HCT116 (cell line): ENCODE results near the gene HPCA. TPM values are rescaled to one million over a fixed set of nuclear protein-coding genes. Genes with fewer than 3 reads are reported as not detected.

ENCODE experiments used
- ATAC-seq: fragments of 200-7000 bp; cut with Tn5 transposase; 2 replicates; pipeline ENCODE4 v1.9.1; 2020; ENCODE audit warnings: mild to moderate bottlenecking, moderate library complexity
- BruUV-seq: library from RNA; stranded (reverse); fragments of 400-500 nt; replicated peaks from 2 replicates; lab custom pipeline; 2021; lab: Mats Ljungman, UMichigan
- CTCF ChIA-PET: fragments of 300-600 bp; sonication (Branson Sonifier 250); formaldehyde crosslinking; loops from one replicate; lab custom pipeline; 2021; ENCODE audit warnings: antibody characterized with exemption; lab: Charles Lee
- POLR2A ChIA-PET: fragments of 300-600, 350-600 bp; sonication (Branson Sonifier 250); formaldehyde crosslinking; loops from one replicate; lab custom pipeline; 2021; ENCODE audit warnings: antibody characterized with exemption; lab: Charles Lee
- RAD21 ChIA-PET, 2 experiments: fragments of 300-600 bp; sonication (Branson Sonifier 250); formaldehyde crosslinking; loops; one replicate each; lab custom pipeline; 2023; ENCODE audit warnings: low total read pairs in 2 of 2; ENCODE audit not compliant: uncharacterized antibody in 2 of 2, unreplicated experiment in 2 of 2, low non-redundant PET in 1 of 2; lab: Charles Lee
- DNase-seq: peaks from one replicate; pipeline ENCODE4 v3.0.0-alpha.2; 2010; ENCODE audit warnings: low read depth, low spot score
- H2AFZ ChIP-seq: fragments of 200-600 bp; shearing (Covaris generic), sonication (generic); 2 replicates; pipeline ENCODE4 v1.6.1; 2017; ENCODE audit warnings: low read depth, mixed run types, mixed read lengths, antibody characterized with exemption, low read length; ENCODE audit not compliant: poor library complexity, severe bottlenecking
- H3K27ac ChIP-seq: 2 replicates; pipeline ENCODE4 v1.5.1; 2012; ENCODE audit warnings: low read depth, low read length
- H3K27me3 ChIP-seq: fragments of 200-600 bp; sonication (generic); 2 replicates; pipeline ENCODE4 v1.6.1; 2016; ENCODE audit warnings: mixed run types, low read length, mixed read lengths; ENCODE audit not compliant: insufficient read depth
- H3K36me3 ChIP-seq, 2 experiments: fragments of 200-500 bp in 1 of 2; fragments of 200-600 bp in 1 of 2; sonication (Bioruptor generic) in 1 of 2; sonication (generic) in 1 of 2; 2 replicates each; pipeline versions ENCODE4 v1.5.1 to v1.6.1; 2014 to 2016; ENCODE audit warnings: low read length in 2 of 2, inconsistent platforms in 1 of 2, mixed read lengths in 1 of 2, mixed run types in 1 of 2; ENCODE audit not compliant: insufficient read depth in 2 of 2, control insufficient read depth in 1 of 2
- H3K4me1 ChIP-seq, 2 experiments: fragments of 200-600 bp in 1 of 2; sonication (generic) in 1 of 2; 2 replicates each; pipeline versions ENCODE4 v1.5.1 to v1.6.1; 2012 to 2017; ENCODE audit warnings: low read length in 2 of 2, inconsistent platforms in 1 of 2, mild to moderate bottlenecking in 1 of 2, mixed read lengths in 1 of 2, mixed run types in 1 of 2, moderate library complexity in 1 of 2; ENCODE audit not compliant: insufficient read depth in 2 of 2, control insufficient read depth in 1 of 2
- H3K4me2 ChIP-seq: fragments of 200-600 bp; sonication (generic); 2 replicates; pipeline ENCODE4 v1.6.1; 2017; ENCODE audit warnings: mixed run types, low read length, mixed read lengths
- H3K4me3 ChIP-seq, 2 experiments: fragments of 200-600 bp in 1 of 2; sonication (generic) in 1 of 2; replicated peaks in 1 of 2; 2 replicates each; pipeline ENCODE4 v1.5.1; 2011 to 2016; ENCODE audit warnings: low read length in 2 of 2, control low read depth in 1 of 2, low read depth in 1 of 2, mild to moderate bottlenecking in 1 of 2, mixed read lengths in 1 of 2, mixed run types in 1 of 2
- H3K79me2 ChIP-seq: fragments of 200-600 bp; sonication (generic); 2 replicates; pipeline ENCODE4 v1.6.1; 2017; ENCODE audit warnings: mild to moderate bottlenecking, mixed run types, low read length, moderate library complexity, mixed read lengths; ENCODE audit not compliant: insufficient read depth
- H3K9ac ChIP-seq: fragments of 200-600 bp; sonication (generic); 2 replicates; pipeline ENCODE4 v1.6.1; 2016; ENCODE audit warnings: low read length, mixed read lengths
- H3K9me2 ChIP-seq: fragments of 200-600 bp; sonication (generic), shearing (Covaris generic); 2 replicates; pipeline ENCODE4 v1.6.1; 2017; ENCODE audit warnings: mixed run types, mild to moderate bottlenecking, moderate library complexity; ENCODE audit not compliant: insufficient read depth
- H3K9me3 ChIP-seq, 2 experiments: fragments of 200-500 bp in 1 of 2; fragments of 200-600 bp in 1 of 2; sonication (Bioruptor generic) in 1 of 2; sonication (generic) in 1 of 2; 2 replicates each; pipeline ENCODE4 v1.6.1; 2014 to 2017; ENCODE audit warnings: low read length in 2 of 2, mixed read lengths in 2 of 2, inconsistent platforms in 1 of 2, low read depth in 1 of 2, mild to moderate bottlenecking in 1 of 2, mixed run types in 1 of 2, moderate library complexity in 1 of 2; ENCODE audit not compliant: control insufficient read depth in 1 of 2, insufficient read depth in 1 of 2
- H4K20me1 ChIP-seq: fragments of 200-600 bp; sonication (generic), shearing (Covaris generic); 2 replicates; pipeline ENCODE4 v1.6.1; 2017; ENCODE audit warnings: mixed run types, mild to moderate bottlenecking, moderate library complexity; ENCODE audit not compliant: insufficient read depth
- CEBPB ChIP-seq: IDR thresholded peaks from 2 replicates; pipeline ENCODE4 v1.6.1; 2012; ENCODE audit warnings: low read depth
- ELF1 ChIP-seq: IDR thresholded peaks from 2 replicates; pipeline ENCODE4 v1.6.1; 2012; ENCODE audit warnings: low read depth, borderline replicate concordance
- EZH2phosphoT487 ChIP-seq: fragments of 200-600 bp; IDR thresholded peaks from 2 replicates; pipeline ENCODE4 v1.6.1; 2018; ENCODE audit warnings: antibody characterized with exemption, borderline replicate concordance
- POLR2A ChIP-seq: IDR thresholded peaks from 2 replicates; pipeline ENCODE4 v1.7.0; 2011; ENCODE audit warnings: borderline replicate concordance; ENCODE audit not compliant: insufficient read depth, insufficient read length; ENCODE audit errors: extremely low read depth
- TCF7L2 ChIP-seq: IDR thresholded peaks from 2 replicates; pipeline ENCODE4 v1.7.0; 2011; ENCODE audit warnings: borderline replicate concordance, inconsistent platforms; ENCODE audit not compliant: insufficient read depth, insufficient read length; ENCODE audit errors: extremely low read depth
- ZNF274 ChIP-seq: fragments of 200-500 bp; sonication (Bioruptor generic); IDR thresholded peaks from 2 replicates; pipeline ENCODE4 v1.6.1; 2014; ENCODE audit warnings: mild to moderate bottlenecking, low read depth, low read length, inconsistent platforms
- intact Hi-C: fragments of 100-400 bp; cut with micrococcal nuclease; formaldehyde crosslinking; loops from 2 replicates; pipeline ENCODE4 v1.10.0; 2022
- total RNA-seq: library from RNA; stranded (reverse); gene quantifications from one replicate; pipeline ENCODE4 v1.2.1, GENCODE V29; 2021; ENCODE audit not compliant: unreplicated experiment
- TF ChIP-seq, protein P1 (sequence below), 3 experiments: fragments of 200-600 bp in 1 of 3; sonication (generic) in 1 of 3; IDR thresholded peaks in 2 of 3; conservative IDR thresholded peaks in 1 of 3; 2 replicates each; pipeline ENCODE4 v1.5.1; 2012 to 2017; ENCODE audit warnings: low read depth in 2 of 3, low read length in 2 of 3, antibody characterized with exemption in 1 of 3, borderline replicate concordance in 1 of 3, control low read depth in 1 of 3, mild to moderate bottlenecking in 1 of 3, mixed read lengths in 1 of 3, mixed run types in 1 of 3, moderate library complexity in 1 of 3; ENCODE audit not compliant: insufficient read depth in 1 of 3

HPCA gene
- total RNA-seq, 1 experiment from 2014 or later = 0.15 TPM

DNA sequence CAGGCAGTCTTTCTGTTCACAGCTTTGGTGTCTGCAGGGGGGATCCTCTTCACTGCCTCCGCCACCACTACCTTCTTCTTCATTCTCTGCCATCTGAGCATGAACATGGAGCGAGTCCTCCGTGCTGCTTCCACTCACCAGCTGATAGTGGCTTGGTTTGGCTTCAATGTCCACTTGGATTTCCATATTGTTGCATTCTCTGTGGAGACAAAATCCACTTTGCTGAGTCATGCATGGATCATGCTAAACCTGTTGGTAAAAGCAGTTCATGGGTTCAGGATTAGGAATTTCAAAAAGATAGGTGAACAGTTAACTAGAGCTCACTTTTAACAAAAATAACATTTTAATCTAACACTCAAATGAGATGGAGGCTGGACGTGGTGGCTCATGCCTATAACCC is 50.8 kb downstream of the HPCA start:
- ATAC-seq = no peak
- H3K9me2 ChIP-seq = no peaks in the 10 kb centered on the region
- H3K4me2 ChIP-seq = no peak overlapping the region
- peaks cover 0 to 9% of the 10 kb centered on the region in 2 experiments; a peak in 2 of 4 replicates for H3K36me3 ChIP-seq
- no peaks in the 10 kb centered on the region for H4K20me1 ChIP-seq
- intact Hi-C loops = no loop called here
- H3K9me3 ChIP-seq = no peaks in the 10 kb centered on the region
- H3K4me3 ChIP-seq = no peak overlapping the region
- H3K27me3 ChIP-seq = no peaks in the 10 kb centered on the region
- RAD21 ChIA-PET = no interaction called here
- peaks cover 12 to 19% of the 10 kb centered on the region in 2 experiments; a peak in 3 of 4 replicates for H3K4me1 ChIP-seq
- TF ChIP-seq ELF1 (no peak), CEBPB (no peak), ZNF274 (no peak), POLR2A (no peak), EZH2phosphoT487 (no peak), TCF7L2 (no peak)
- TF ChIP-seq, protein P1, sequence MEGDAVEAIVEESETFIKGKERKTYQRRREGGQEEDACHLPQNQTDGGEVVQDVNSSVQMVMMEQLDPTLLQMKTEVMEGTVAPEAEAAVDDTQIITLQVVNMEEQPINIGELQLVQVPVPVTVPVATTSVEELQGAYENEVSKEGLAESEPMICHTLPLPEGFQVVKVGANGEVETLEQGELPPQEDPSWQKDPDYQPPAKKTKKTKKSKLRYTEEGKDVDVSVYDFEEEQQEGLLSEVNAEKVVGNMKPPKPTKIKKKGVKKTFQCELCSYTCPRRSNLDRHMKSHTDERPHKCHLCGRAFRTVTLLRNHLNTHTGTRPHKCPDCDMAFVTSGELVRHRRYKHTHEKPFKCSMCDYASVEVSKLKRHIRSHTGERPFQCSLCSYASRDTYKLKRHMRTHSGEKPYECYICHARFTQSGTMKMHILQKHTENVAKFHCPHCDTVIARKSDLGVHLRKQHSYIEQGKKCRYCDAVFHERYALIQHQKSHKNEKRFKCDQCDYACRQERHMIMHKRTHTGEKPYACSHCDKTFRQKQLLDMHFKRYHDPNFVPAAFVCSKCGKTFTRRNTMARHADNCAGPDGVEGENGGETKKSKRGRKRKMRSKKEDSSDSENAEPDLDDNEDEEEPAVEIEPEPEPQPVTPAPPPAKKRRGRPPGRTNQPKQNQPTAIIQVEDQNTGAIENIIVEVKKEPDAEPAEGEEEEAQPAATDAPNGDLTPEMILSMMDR (IDR thresholded peaks at IDR 0.05 in 2 of 3, conservative IDR thresholded peaks at IDR 0.05 in 1 of 3; ENCODE audit: borderline replicate concordance in 1 of 3, insufficient read depth in 1 of 3, low read depth in 2 of 3, low read length in 2 of 3) = no peak
- POLR2A ChIA-PET = no interaction called here
- no peak for DNase-seq
- H2AFZ ChIP-seq = no peak overlapping the region
- no TSS peak for BruUV-seq
- CTCF ChIA-PET = no interaction called here
- no peak overlapping the region for H3K9ac ChIP-seq
- H3K27ac ChIP-seq = no peak overlapping the region
- no peaks in the 10 kb centered on the region for H3K79me2 ChIP-seq
